Esophagus muscularis mucosa (tissue), 4 donors: ENCODE measurements around the gene NRCAM. TPM values are rescaled to one million over a fixed set of nuclear protein-coding genes. Genes with fewer than 3 reads are reported as not detected.

Source experiments
- DNase-seq: peaks from one replicate; pipeline ENCODE4 v3.0.0-alpha.2; 2017; ENCODE audit errors: extremely low spot score
- H3K27ac ChIP-seq, 4 donors: fragments of 200-600 bp; sonication (generic); replicated peaks in 1 of 4; 1 replicate in 3 of 4; 2 replicates in 1 of 4; pipeline ENCODE4 v1.5.1; 2016 to 2019; ENCODE audit warnings: mild to moderate bottlenecking in 1 of 4
- H3K27me3 ChIP-seq, 4 donors: fragments of 200-600 bp; sonication (generic); one replicate each; pipeline versions ENCODE4 v1.5.1 to v1.6.0; 2016 to 2019
- H3K36me3 ChIP-seq, 4 donors: fragments of 200-600 bp; sonication (generic); one replicate each; pipeline ENCODE4 v1.5.1; 2016 to 2019
- H3K4me1 ChIP-seq, 4 donors: fragments of 200-600 bp; sonication (generic); one replicate each; pipeline ENCODE4 v1.5.1; 2016 to 2019
- H3K4me3 ChIP-seq, 4 donors: fragments of 200-600 bp; sonication (generic); 1 replicate in 2 of 4; 2 replicates in 2 of 4; pipeline ENCODE4 v1.5.1; 2016 to 2019; ENCODE audit warnings: mild to moderate bottlenecking in 4 of 4, moderate library complexity in 1 of 4
- H3K9me3 ChIP-seq, 4 donors: fragments of 200-600 bp; sonication (generic); 1 replicate in 3 of 4; 2 replicates in 1 of 4; pipeline ENCODE4 v1.5.1; 2016 to 2019
- CTCF ChIP-seq, 3 experiments: fragments of 200-600 bp in 2 of 3; fragments of 450-650 bp in 1 of 3; sonication (generic) in 2 of 3; IDR thresholded peaks; one replicate each; pipeline ENCODE4 v1.5.1; 2017 to 2019; ENCODE audit warnings: antibody characterized with exemption in 3 of 3, mild to moderate bottlenecking in 2 of 3, moderate library complexity in 1 of 3
- EP300 ChIP-seq: sonication (generic); formaldehyde crosslinking; IDR thresholded peaks from one replicate; pipeline ENCODE4 v1.6.1; 2017; ENCODE audit warnings: antibody characterized with exemption
- POLR2A ChIP-seq: fragments of 450-650 bp; IDR thresholded peaks from one replicate; pipeline ENCODE4 v1.6.1; 2017; ENCODE audit warnings: antibody characterized with exemption, moderate library complexity, mild to moderate bottlenecking, low read depth
- POLR2AphosphoS5 ChIP-seq, 2 donors: sonication (generic); formaldehyde crosslinking; IDR thresholded peaks; one replicate each; pipeline ENCODE4 v1.6.1; 2017; ENCODE audit warnings: antibody characterized with exemption in 2 of 2
- WGBS: methylation state at CpG from one replicate; pipeline ENCODE4 v1.1.5; 2018; 5-methylcytosine and 5-hydroxymethylcytosine counted together
- intact Hi-C: fragments of 100-400 bp; cut with DNase I; formaldehyde crosslinking; loops from one replicate; pipeline ENCODE4 v1.15.1; 2023
- total RNA-seq, 4 donors: library from RNA; depleted of rRNA; stranded (reverse); fragments of >200 nt; gene quantifications; one replicate each; pipeline versions ENCODE4 v1.1.0 to v1.2.1, GENCODE V29; 2016

Gene NRCAM
- total RNA-seq, 4 donors from 2014 or later: 2.9 to 5.2 (median 3.3) TPM

GRCh38 chr7:108296911-108297310 is 159.3 kb downstream of the NRCAM start:
- DNase-seq: no peak
- intact Hi-C loops: no loop called here
- H3K36me3 ChIP-seq: no peaks in the 10 kb centered on the region

GRCh38 chr7:108294595-108294994 is 161.6 kb downstream of the NRCAM start:
- DNase-seq: no peak
- no peaks in the 10 kb centered on the region for H3K36me3 ChIP-seq
- intact Hi-C loops: no loop called here
- H3K4me1 ChIP-seq: no peaks in the 10 kb centered on the region
- no peaks in the 10 kb centered on the region for H3K9me3 ChIP-seq
- WGBS: 60% methylated on average over 4 of the region's 4 CpGs
- peaks cover 0 to 4% (median 0%) of the 10 kb centered on the region in 4 donors for H3K27me3 ChIP-seq
- H3K4me3 ChIP-seq: no peak overlapping the region
- no peak overlapping the region for H3K27ac ChIP-seq
- TF ChIP-seq CTCF (IDR thresholded peaks at IDR 0.05): no peak
- TF ChIP-seq EP300: no peak
- TF ChIP-seq POLR2A: no peak
- no peak for TF ChIP-seq POLR2AphosphoS5 (IDR thresholded peaks at IDR 0.05)

More at GRCh38 chr7:108296911-108297310, 159.3 kb downstream of the NRCAM start:
- H3K4me3 ChIP-seq: no peak overlapping the region
- no peaks in the 10 kb centered on the region for H3K9me3 ChIP-seq
- peaks cover 0 to 4% (median 0%) of the 10 kb centered on the region in 4 donors for H3K27me3 ChIP-seq
- 74% methylated on average over 3 of the region's 3 CpGs for WGBS
- H3K4me1 ChIP-seq: no peaks in the 10 kb centered on the region
- no peak overlapping the region for H3K27ac ChIP-seq
- TF ChIP-seq POLR2A (no peak), EP300 (no peak)

DNA sequence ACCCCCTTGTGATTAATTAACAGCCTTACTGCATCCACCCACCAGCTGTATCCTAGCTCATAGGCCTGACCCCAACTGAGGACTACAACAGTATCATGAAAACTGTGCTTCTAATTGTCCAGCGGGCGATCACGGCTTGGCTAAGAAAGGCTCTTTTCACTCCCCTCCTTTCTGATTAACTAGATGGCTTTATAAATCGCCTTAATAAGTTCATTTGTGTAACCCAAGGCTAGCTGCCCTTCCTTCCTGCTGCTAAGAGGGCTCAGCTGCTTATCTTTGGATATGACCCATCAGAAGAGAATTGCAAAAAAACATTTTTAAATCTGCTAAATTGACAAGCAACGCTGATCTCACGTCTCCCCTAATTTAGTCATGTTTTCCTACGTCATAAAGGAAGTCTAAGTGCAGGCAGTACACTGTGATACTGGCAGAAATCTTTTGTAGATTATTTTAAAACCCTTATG is 163.1 kb downstream of the NRCAM start:
- H3K27me3 ChIP-seq: peaks cover 0 to 4% (median 0%) of the 10 kb centered on the region in 4 donors
- 70% methylated on average over 7 of the region's 7 CpGs for WGBS
- H3K4me1 ChIP-seq: no peaks in the 10 kb centered on the region
- no peak for DNase-seq
- no peak overlapping the region for H3K4me3 ChIP-seq
- H3K36me3 ChIP-seq: no peaks in the 10 kb centered on the region
- TF ChIP-seq EP300 (no peak), POLR2A (no peak), POLR2AphosphoS5 (IDR thresholded peaks at IDR 0.05) (no peak), CTCF (IDR thresholded peaks at IDR 0.05) (no peak)
- no peaks in the 10 kb centered on the region for H3K9me3 ChIP-seq
- intact Hi-C loops: no loop called here
- no peak overlapping the region for H3K27ac ChIP-seq

DNA sequence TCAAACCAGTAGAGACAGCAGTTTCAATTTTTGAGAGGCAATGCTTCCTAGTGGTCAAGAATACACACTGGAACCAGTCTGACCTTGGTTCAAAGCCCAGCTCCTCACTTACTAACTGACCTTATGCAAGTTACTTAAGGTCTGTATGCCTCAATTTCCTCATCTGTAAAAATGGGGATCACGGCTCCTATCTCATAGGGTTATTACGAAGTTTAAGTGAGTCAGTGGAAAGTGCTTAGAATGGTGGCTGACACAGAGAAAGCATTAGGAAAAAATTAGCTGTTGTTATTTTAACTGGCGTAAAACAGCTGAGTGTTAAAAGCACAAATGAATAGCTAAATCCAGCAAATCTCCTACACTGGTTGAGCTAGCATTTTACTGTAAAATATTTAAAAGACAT is 163.7 kb downstream of the NRCAM start:
- no peak for DNase-seq
- Histone ChIP-seq H3K4me3 (no peak overlapping the region), H3K27ac (no peak overlapping the region), H3K36me3 (no peaks in the 10 kb centered on the region), H3K9me3 (no peaks in the 10 kb centered on the region), H3K4me1 (no peaks in the 10 kb centered on the region), H3K27me3 (peaks cover 0 to 4% (median 0%) of the 10 kb centered on the region in 4 donors)
- 60% methylated on average over 3 of the region's 3 CpGs for WGBS
- intact Hi-C loops: no loop called here
- TF ChIP-seq POLR2A (no peak), POLR2AphosphoS5 (IDR thresholded peaks at IDR 0.05) (no peak), CTCF (IDR thresholded peaks at IDR 0.05) (no peak), EP300 (no peak)

DNA sequence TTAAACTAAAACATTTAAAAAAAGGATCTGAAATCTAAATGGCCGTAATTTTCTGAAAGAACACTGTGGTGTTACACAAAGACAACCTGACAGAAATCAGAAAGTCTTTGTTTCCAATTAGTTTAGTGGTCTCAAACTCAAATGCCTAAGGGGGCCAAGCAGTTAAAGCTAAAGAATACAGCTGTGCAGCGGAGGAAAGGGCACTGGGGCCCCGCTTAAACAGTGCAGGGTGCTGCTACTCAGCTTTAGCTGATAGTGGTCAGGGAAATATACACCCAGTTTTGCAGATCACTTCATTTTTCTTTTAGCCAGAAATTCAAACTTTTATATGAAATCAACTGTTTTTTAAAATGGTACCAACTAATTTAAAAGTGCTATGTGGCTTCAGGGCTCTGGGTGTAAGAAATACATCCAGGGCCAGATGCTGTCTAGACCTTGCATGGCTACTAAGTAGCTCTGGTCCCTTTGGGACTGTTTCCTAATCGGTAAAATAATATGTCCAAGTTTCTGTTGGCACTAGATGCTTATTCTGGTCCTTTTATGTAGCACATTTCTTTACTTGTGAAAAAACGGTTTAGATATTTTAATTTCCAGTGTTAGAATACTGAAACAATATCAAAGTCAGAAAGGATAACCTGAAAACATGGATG is 164.3 kb downstream of the NRCAM start:
- Histone ChIP-seq H3K27me3 (peaks cover 0 to 4% (median 0%) of the 10 kb centered on the region in 4 donors), H3K36me3 (no peaks in the 10 kb centered on the region), H3K4me1 (no peaks in the 10 kb centered on the region), H3K9me3 (no peaks in the 10 kb centered on the region), H3K4me3 (no peak overlapping the region), H3K27ac (no peak overlapping the region)
- intact Hi-C loops: no loop called here
- no peak for DNase-seq
- TF ChIP-seq CTCF (IDR thresholded peaks at IDR 0.05): no peak
- TF ChIP-seq EP300: no peak
- no peak for TF ChIP-seq POLR2AphosphoS5 (IDR thresholded peaks at IDR 0.05)
- no peak for TF ChIP-seq POLR2A
- 79% methylated on average over 5 of the region's 5 CpGs for WGBS
